HEK293 (cell line): ENCODE measurements around the gene DHX40.

Experiments
- CTCF ChIA-PET: fragments of 350-600 bp; formaldehyde crosslinking; extraction: SDS; loops from one replicate; lab custom pipeline; 2021; ENCODE audit warnings: antibody characterized with exemption; lab: Yijun Ruan, JAX
- POLR2A ChIA-PET: fragments of 300-600 bp; formaldehyde crosslinking; extraction: SDS; loops from one replicate; lab custom pipeline; 2020; ENCODE audit warnings: antibody characterized with exemption, inconsistent platforms; lab: Yijun Ruan, JAX
- H3K27ac ChIP-seq: fragments of 200-500 bp; sonication (Bioruptor generic); 2 replicates; pipeline ENCODE4 v1.5.1; 2014; ENCODE audit warnings: low read depth, low read length, control low read depth, inconsistent platforms; ENCODE audit errors: extremely low read depth
- H3K36me3 ChIP-seq, 2 experiments: fragments of 200-500 bp in 1 of 2; sonication (Bioruptor generic) in 1 of 2; 1 replicate in 1 of 2; 2 replicates in 1 of 2; pipeline ENCODE4 v1.5.1; 2014 to 2017; ENCODE audit warnings: inconsistent platforms in 2 of 2, low read length in 2 of 2; ENCODE audit not compliant: control insufficient read depth in 2 of 2, insufficient read depth in 1 of 2
- H3K4me1 ChIP-seq: fragments of 200-500 bp; sonication (Bioruptor generic); 2 replicates; pipeline ENCODE4 v1.5.1; 2014; ENCODE audit warnings: mild to moderate bottlenecking, low read length, inconsistent platforms; ENCODE audit not compliant: control insufficient read depth, insufficient read depth
- H3K4me3 ChIP-seq: 2 replicates; pipeline ENCODE4 v1.5.1; 2011; ENCODE audit warnings: low read depth, mild to moderate bottlenecking, control low read depth, low read length, moderate library complexity
- H3K9me3 ChIP-seq: fragments of 200-500 bp; sonication (Bioruptor generic); 2 replicates; pipeline ENCODE4 v1.5.1; 2014; ENCODE audit warnings: low read depth, low read length, inconsistent platforms; ENCODE audit not compliant: control insufficient read depth, insufficient read depth
- EGR2 ChIP-seq: fragments of 450-650 bp; formaldehyde crosslinking; IDR thresholded peaks from 2 replicates; pipeline ENCODE4 v1.5.1; 2016; ENCODE audit warnings: low read depth, missing biosample characterization, missing genetic modification characterization
- HOXD13 ChIP-seq: sonication (generic); formaldehyde crosslinking; IDR thresholded peaks from 2 replicates; pipeline ENCODE4 v1.8.0; 2022; ENCODE audit warnings: missing genetic modification reagents, borderline replicate concordance
- YY2 ChIP-seq: fragments of 450-650 bp; formaldehyde crosslinking; IDR thresholded peaks from 2 replicates; pipeline ENCODE4 v1.5.1; 2016; ENCODE audit warnings: missing biosample characterization, missing genetic modification characterization
- ZBTB20 ChIP-seq: fragments of 450-650 bp; formaldehyde crosslinking; IDR thresholded peaks from 2 replicates; pipeline ENCODE4 v1.5.1; 2016; ENCODE audit warnings: missing biosample characterization, missing genetic modification characterization
- ZEB2 ChIP-seq: fragments of 450-650 bp; formaldehyde crosslinking; IDR thresholded peaks from 2 replicates; pipeline ENCODE4 v1.5.1; 2016; ENCODE audit warnings: missing biosample characterization, missing genetic modification characterization
- ZFP37 ChIP-seq: fragments of 450-650 bp; formaldehyde crosslinking; IDR thresholded peaks from 2 replicates; pipeline ENCODE4 v1.5.1; 2016; ENCODE audit warnings: missing biosample characterization, missing genetic modification characterization
- ZNF140 ChIP-seq: fragments of 450-650 bp; formaldehyde crosslinking; IDR thresholded peaks from 2 replicates; pipeline ENCODE4 v1.5.1; 2016; ENCODE audit warnings: missing biosample characterization, missing genetic modification characterization
- ZNF174 ChIP-seq: fragments of 450-650 bp; formaldehyde crosslinking; IDR thresholded peaks from 2 replicates; pipeline ENCODE4 v1.5.0; 2017; ENCODE audit warnings: missing biosample characterization, mild to moderate bottlenecking, missing genetic modification characterization
- ZNF223 ChIP-seq: fragments of 450-650 bp; formaldehyde crosslinking; IDR thresholded peaks from 2 replicates; pipeline ENCODE4 v1.5.1; 2016; ENCODE audit warnings: missing biosample characterization, missing genetic modification characterization
- ZNF292 ChIP-seq: fragments of 450-650 bp; formaldehyde crosslinking; IDR thresholded peaks from 2 replicates; pipeline ENCODE4 v1.5.1; 2016; ENCODE audit warnings: low read depth, missing biosample characterization, missing genetic modification characterization, borderline replicate concordance
- ZNF391 ChIP-seq: fragments of 450-650 bp; formaldehyde crosslinking; IDR thresholded peaks from 2 replicates; pipeline ENCODE4 v1.5.1; 2016; ENCODE audit warnings: low read depth, missing biosample characterization, missing genetic modification characterization, borderline replicate concordance
- ZNF521 ChIP-seq: fragments of 450-650 bp; formaldehyde crosslinking; IDR thresholded peaks from 2 replicates; pipeline ENCODE4 v1.5.1; 2017; ENCODE audit warnings: missing biosample characterization, mild to moderate bottlenecking, missing genetic modification characterization
- ZNF561 ChIP-seq: fragments of 450-650 bp; IDR thresholded peaks from 2 replicates; pipeline ENCODE4 v1.5.1; 2018; ENCODE audit warnings: missing biosample characterization, missing genetic modification characterization, borderline replicate concordance
- ZNF645 ChIP-seq: fragments of 450-650 bp; formaldehyde crosslinking; IDR thresholded peaks from 2 replicates; pipeline ENCODE4; 2016; ENCODE audit warnings: missing biosample characterization, missing genetic modification characterization
- ZNF704 ChIP-seq: fragments of 450-650 bp; formaldehyde crosslinking; IDR thresholded peaks from 2 replicates; pipeline ENCODE4 v1.5.1; 2016; ENCODE audit warnings: missing biosample characterization, missing genetic modification characterization
- ZNF707 ChIP-seq: fragments of 450-650 bp; formaldehyde crosslinking; IDR thresholded peaks from 2 replicates; pipeline ENCODE4 v1.5.1; 2016; ENCODE audit warnings: missing biosample characterization, missing genetic modification characterization
- ZNF792 ChIP-seq: fragments of 450-650 bp; formaldehyde crosslinking; IDR thresholded peaks from 2 replicates; pipeline ENCODE4 v1.5.1; 2016; ENCODE audit warnings: missing biosample characterization, missing genetic modification characterization
- ZSCAN16 ChIP-seq: fragments of 450-650 bp; formaldehyde crosslinking; IDR thresholded peaks from 2 replicates; pipeline ENCODE4 v1.5.1; 2016; ENCODE audit warnings: missing biosample characterization, missing genetic modification characterization
- TF ChIP-seq, protein P1 (sequence below): fragments of 450-650 bp; formaldehyde crosslinking; IDR thresholded peaks from 2 replicates; pipeline ENCODE4 v1.5.1; 2016; ENCODE audit warnings: missing biosample characterization, missing genetic modification characterization, low read depth
- TF ChIP-seq, protein P2 (sequence below): fragments of 450-650 bp; formaldehyde crosslinking; IDR thresholded peaks from 2 replicates; pipeline ENCODE4 v1.5.1; 2016; ENCODE audit warnings: missing biosample characterization, missing genetic modification characterization, low read depth

Gene DHX40

DNA sequence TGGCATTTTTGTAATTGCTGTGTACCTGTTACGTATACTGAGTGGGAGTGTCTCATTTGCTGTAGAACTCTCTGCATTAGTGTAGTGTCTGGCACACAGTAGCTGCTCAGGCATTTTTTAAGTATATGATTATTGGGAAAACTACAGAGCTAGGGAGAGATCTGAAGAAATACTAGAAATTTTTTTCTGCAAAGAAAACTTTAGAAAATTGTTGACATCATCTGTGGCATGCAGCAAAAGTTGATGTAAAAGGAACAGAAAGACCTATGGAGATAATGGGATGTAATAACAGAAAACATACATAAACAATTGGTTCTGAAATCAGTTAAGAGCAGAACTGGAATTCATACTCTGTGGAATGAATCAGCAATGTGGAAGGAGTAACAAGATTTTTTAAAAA lies 65.9 kb downstream of the DHX40 start (continued):
- TF ChIP-seq ZNF521 (tag by site-specific recombination), result no peak
- no peak for TF ChIP-seq ZEB2
- TF ChIP-seq ZBTB20 (tag by site-specific recombination), result no peak
- TF ChIP-seq, protein P1, sequence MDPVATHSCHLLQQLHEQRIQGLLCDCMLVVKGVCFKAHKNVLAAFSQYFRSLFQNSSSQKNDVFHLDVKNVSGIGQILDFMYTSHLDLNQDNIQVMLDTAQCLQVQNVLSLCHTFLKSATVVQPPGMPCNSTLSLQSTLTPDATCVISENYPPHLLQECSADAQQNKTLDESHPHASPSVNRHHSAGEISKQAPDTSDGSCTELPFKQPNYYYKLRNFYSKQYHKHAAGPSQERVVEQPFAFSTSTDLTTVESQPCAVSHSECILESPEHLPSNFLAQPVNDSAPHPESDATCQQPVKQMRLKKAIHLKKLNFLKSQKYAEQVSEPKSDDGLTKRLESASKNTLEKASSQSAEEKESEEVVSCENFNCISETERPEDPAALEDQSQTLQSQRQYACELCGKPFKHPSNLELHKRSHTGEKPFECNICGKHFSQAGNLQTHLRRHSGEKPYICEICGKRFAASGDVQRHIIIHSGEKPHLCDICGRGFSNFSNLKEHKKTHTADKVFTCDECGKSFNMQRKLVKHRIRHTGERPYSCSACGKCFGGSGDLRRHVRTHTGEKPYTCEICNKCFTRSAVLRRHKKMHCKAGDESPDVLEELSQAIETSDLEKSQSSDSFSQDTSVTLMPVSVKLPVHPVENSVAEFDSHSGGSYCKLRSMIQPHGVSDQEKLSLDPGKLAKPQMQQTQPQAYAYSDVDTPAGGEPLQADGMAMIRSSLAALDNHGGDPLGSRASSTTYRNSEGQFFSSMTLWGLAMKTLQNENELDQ, result no peak
- TF ChIP-seq HOXD13 (CRISPR knock-in tag), result no peak
- no peak for TF ChIP-seq ZNF174
- no peak for TF ChIP-seq ZNF140 (tag by site-specific recombination)
- no peak for TF ChIP-seq ZNF223 (tag by site-specific recombination)
- TF ChIP-seq ZNF645, result no peak
- TF ChIP-seq ZNF792 (tag by site-specific recombination), result no peak
- TF ChIP-seq ZSCAN16 (tag by site-specific recombination), result no peak
- no peak for TF ChIP-seq ZNF707 (tag by site-specific recombination)
- no peak for TF ChIP-seq ZNF292

DNA sequence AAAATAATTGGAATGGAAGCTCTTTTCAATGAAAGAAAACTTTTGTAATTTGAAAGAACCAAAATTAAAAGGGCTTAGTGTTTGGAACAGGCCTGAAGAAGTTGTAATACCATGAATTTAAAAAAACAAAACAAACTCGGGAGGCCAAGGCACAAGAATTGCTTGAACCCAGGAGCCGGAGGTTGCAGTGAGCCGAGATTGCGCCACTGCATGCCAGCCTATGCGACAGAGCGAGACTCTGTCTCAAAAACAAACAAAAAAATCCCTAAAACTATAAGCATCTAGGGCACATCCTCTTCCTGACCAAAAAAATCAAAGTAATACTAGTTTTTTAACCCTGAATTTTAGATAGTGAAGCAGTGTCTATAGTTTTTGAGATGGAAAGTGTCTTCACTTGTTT lies 67.0 kb downstream of the DHX40 start:
- H3K4me1 ChIP-seq, result peaks cover 6% of the 10 kb centered on the region; the same call in 1 of the 2 replicates
- no peak overlapping the region for H3K4me3 ChIP-seq
- peaks cover 0 to 15% of the 10 kb centered on the region in 2 experiments; a peak in 2 of 3 replicates for H3K36me3 ChIP-seq
- H3K9me3 ChIP-seq, result no peaks in the 10 kb centered on the region
- CTCF ChIA-PET, result interaction anchor here (0.6 kb wide), 1 partner anchor 25 kb away, joined by 3 read pairs; no protein-coding TSS in a partner anchor
- no peak overlapping the region for H3K27ac ChIP-seq
- POLR2A ChIA-PET, result interaction anchor here (0.6 kb wide), 1 partner anchor 12 kb away, joined by 3 read pairs; no protein-coding TSS in a partner anchor
- TF ChIP-seq, protein P2, sequence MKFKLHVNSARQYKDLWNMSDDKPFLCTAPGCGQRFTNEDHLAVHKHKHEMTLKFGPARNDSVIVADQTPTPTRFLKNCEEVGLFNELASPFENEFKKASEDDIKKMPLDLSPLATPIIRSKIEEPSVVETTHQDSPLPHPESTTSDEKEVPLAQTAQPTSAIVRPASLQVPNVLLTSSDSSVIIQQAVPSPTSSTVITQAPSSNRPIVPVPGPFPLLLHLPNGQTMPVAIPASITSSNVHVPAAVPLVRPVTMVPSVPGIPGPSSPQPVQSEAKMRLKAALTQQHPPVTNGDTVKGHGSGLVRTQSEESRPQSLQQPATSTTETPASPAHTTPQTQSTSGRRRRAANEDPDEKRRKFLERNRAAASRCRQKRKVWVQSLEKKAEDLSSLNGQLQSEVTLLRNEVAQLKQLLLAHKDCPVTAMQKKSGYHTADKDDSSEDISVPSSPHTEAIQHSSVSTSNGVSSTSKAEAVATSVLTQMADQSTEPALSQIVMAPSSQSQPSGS, result no peak
- TF ChIP-seq ZFP37 (tag by site-specific recombination) (no peak), ZNF561 (no peak), EGR2 (tag by site-specific recombination) (no peak), ZNF391 (tag by site-specific recombination) (no peak)

DNA sequence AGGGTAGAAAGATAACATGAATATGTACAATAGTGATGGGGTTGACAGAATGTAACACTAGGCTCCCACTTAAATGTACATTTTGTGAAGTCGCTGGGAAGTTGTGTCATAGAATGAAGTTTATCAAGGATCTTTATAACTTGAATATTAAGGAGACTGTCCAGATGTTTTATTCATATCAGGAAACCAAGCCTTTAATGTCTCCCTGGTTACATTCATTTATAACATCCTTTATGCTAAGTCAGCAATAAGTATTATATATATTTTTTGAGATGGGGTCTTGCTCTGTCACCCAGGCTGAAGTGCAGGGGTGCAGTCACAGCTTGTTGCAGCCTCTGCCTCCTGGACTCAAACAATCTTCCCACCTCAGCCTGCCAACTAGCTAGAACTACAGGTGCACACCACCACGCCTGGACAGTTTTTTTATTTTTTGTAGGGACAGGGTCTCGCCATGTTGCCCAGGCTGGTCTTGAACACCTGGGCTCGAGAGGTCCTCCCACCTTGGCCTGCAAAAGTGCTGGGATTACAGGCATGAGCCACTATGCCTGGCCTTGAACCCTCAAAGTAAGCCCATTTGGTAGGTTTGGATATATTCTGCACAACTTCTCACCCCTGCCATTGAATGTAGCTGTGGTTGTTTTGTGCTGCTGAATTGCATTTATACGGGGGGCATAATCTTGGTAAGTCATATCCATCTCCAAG lies 68.4 kb downstream of the DHX40 start:
- POLR2A ChIA-PET, result interaction anchor here (1.7 kb wide), 1 partner anchor 14 kb away, joined by 5 read pairs; the partner anchor contains the start of gene CLTC
- Histone ChIP-seq H3K36me3 (peaks cover 0 to 9% of the 10 kb centered on the region in 2 experiments; a peak in 2 of 3 replicates), H3K4me1 (no peaks in the 10 kb centered on the region), H3K27ac (no peak overlapping the region), H3K4me3 (no peak overlapping the region), H3K9me3 (no peaks in the 10 kb centered on the region)
- CTCF ChIA-PET, result interaction anchor here (0.6 kb wide), 2 partner anchors 11 to 113 kb away, joined by 3 read pairs; no protein-coding TSS in a partner anchor
- TF ChIP-seq ZNF704 (tag by site-specific recombination), result no peak
- TF ChIP-seq YY2 (tag by site-specific recombination), result no peak
